ENCODE results near the gene HMX1. TPM values are rescaled to one million over a fixed set of nuclear protein-coding genes. Genes with fewer than 3 reads are reported as not detected.

HMX1 gene
- total RNA-seq, 4 donors from 2014 or later, result 0.84 TPM; not detected in 3

DNA sequence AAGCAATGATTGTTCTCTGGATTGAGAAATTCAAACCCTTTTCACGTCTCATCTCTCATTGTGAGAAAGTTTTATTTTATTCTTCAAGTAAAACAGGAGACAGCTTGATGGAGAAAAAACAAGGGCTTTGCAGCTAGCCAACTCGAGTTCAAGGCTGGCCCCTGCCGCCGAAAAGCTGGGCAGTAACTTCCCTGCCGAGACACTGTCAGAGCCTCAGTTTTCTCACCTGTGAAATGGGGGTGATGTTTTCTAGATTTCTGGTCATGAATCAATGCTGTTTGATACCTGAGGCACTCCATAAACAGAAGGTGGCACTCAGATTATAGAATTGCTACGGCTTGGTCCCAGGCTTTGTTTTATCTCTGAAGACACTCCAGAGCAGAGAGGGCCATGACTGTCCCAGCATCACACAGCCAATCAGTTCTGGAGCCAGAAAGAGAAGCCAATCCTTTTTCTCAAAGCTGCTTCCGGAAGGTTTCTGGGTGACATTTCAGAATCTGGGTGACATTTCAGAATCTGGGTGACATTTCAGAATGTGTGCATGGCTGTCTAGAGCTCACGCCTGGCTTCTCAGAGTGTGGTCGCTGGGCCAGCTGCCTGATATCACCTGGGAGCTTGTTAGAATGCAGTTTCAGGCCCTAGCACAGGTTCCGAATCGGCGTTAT, 33.2 kb downstream of the HMX1 start:
- no peak for TF ChIP-seq POLR2A (IDR thresholded peaks at IDR 0.05)
- TF ChIP-seq, protein P1, sequence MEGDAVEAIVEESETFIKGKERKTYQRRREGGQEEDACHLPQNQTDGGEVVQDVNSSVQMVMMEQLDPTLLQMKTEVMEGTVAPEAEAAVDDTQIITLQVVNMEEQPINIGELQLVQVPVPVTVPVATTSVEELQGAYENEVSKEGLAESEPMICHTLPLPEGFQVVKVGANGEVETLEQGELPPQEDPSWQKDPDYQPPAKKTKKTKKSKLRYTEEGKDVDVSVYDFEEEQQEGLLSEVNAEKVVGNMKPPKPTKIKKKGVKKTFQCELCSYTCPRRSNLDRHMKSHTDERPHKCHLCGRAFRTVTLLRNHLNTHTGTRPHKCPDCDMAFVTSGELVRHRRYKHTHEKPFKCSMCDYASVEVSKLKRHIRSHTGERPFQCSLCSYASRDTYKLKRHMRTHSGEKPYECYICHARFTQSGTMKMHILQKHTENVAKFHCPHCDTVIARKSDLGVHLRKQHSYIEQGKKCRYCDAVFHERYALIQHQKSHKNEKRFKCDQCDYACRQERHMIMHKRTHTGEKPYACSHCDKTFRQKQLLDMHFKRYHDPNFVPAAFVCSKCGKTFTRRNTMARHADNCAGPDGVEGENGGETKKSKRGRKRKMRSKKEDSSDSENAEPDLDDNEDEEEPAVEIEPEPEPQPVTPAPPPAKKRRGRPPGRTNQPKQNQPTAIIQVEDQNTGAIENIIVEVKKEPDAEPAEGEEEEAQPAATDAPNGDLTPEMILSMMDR (IDR thresholded peaks at IDR 0.05), result no peak
- intact Hi-C loops (cut with DNase I; ENCODE audit: low total_unique reads), result no loop called here
- 72 to 83% methylated on average over 12 of the region's 12 CpGs for WGBS, 2 donors
- H3K4me3 ChIP-seq (ENCODE audit: low read depth, poor library complexity, severe bottlenecking), result no peak overlapping the region
- DNase-seq (ENCODE audit: low spot score in 2 of 2), result peak in 1 of 2 donors; percentile 64

DNA sequence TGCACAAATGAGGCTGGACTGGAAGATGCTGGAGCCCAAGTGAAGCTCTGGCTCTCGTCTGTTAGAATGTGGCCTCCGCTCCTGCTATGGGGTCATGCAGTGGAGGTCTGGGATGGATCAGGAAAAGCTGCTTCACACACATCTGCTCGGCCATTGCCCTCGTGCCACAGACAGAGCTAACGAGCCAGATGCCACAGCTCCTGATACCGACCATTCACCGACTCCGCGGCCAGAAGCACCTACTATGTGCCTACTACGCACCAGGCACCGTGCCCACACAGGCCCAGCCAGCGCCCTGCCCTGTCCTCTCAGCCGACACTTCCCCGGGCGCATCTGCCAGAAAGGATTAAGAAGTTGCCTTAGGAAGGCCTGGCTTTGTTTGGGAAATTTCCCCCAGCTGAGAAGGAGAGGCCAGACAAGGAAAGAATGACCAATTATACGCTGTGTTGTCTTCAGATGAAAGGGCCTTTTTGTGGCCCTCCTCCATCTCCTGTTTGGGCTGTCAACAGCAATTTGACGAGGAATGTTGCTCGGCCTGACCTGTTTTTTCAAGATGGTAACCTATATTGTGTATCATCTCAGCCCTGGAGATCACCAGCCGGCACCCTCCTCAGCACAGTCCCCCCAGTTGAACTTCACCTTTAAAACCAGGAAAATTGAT, 34.3 kb downstream of the HMX1 start:
- TF ChIP-seq POLR2A (IDR thresholded peaks at IDR 0.05), result no peak
- TF ChIP-seq, protein P1 (IDR thresholded peaks at IDR 0.05), result no peak
- intact Hi-C loops (cut with DNase I; ENCODE audit: low total_unique reads), result no loop called here
- 49 to 57% methylated on average over 19 of the region's 19 CpGs for WGBS, 2 donors
- H3K4me3 ChIP-seq (ENCODE audit: low read depth, poor library complexity, severe bottlenecking), result no peak overlapping the region
- DNase-seq (ENCODE audit: low spot score in 2 of 2), result peak in 1 of 2 donors; percentile 73

DNA sequence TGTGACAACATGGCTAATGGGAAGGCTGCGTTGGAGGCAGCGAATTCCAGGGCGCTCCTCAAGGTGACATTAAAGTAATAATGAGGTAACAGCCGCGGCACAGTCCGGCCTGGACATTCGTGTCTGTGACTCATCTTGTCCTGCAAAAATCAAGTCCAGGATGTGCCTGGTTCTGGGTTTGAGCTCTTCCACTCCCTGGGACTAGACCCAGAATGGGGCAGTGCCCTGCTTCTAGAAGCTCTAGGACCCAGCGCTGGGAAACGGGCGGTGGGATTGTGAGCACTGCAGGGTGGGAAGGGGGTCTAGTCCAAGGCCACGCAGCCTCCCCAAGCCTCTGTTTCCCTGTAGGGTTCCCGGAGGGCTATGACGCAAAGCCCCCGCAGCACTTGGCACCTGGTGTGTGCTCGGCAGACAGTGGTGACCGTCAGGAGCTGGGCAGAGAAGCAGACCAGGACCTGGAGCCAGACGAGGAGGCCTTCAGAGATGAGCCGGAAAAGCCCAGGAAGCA, 34.9 kb downstream of the HMX1 start:
- 84 to 89% methylated on average over 15 to 18 of the region's 18 CpGs for WGBS, 2 donors
- H3K4me3 ChIP-seq (ENCODE audit: low read depth, poor library complexity, severe bottlenecking), result no peak overlapping the region
- intact Hi-C loops (cut with DNase I; ENCODE audit: low total_unique reads), result no loop called here
- TF ChIP-seq, protein P1 (IDR thresholded peaks at IDR 0.05), result no peak
- no peak for TF ChIP-seq POLR2A (IDR thresholded peaks at IDR 0.05)
- peak in 1 of 2 donors; percentile 68 for DNase-seq (ENCODE audit: low spot score in 2 of 2)

DNA sequence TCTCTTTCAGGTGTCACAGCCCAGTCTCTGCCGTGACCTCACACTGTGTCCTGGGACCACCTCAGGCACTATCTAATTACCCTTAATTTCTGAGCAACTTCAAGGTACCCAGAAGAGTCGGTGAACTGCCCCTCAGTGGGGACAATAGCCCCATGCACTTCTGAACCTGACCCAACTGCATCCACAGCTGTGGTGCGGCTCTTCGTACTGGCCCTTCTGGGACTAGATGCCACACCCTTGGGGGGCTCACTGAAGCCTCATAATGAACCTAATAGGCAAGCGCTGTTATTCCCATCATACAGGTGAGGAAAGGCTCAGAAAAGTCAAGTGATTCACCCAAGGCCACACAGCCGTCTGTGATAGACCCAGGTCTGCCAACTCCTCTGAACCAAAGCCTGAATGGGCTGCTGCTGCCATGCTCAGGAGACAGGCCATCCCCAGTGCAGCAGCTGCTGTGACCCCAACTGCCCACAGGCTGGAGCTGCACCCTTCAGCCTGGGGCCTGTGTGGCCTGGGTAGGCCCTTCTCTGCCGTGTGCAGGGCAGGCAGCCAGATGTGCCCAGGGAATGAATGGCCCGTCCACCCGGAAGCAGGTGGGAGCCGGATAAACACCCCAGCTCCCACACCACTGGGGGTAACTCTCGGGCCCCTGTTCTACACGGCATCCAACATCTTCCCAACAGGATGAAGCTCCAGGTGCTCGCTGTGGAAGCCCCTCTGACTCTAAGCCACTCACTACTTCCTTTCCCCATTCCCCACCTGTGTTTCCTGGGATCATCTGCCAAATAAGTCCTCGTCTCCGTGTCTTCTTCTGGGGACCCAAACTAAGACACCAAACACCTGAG, 35.9 kb downstream of the HMX1 start:
- TF ChIP-seq, protein P1 (IDR thresholded peaks at IDR 0.05), result no peak
- no peak for TF ChIP-seq POLR2A (IDR thresholded peaks at IDR 0.05)
- intact Hi-C loops (cut with DNase I; ENCODE audit: low total_unique reads), result no loop called here
- no peak overlapping the region for H3K4me3 ChIP-seq (ENCODE audit: low read depth, poor library complexity, severe bottlenecking)
- DNase-seq (ENCODE audit: low spot score in 2 of 2), result peak in 1 of 2 donors; percentile 62
- WGBS, 2 donors, result 79 to 81% methylated on average over 14 to 15 of the region's 15 CpGs

DNA sequence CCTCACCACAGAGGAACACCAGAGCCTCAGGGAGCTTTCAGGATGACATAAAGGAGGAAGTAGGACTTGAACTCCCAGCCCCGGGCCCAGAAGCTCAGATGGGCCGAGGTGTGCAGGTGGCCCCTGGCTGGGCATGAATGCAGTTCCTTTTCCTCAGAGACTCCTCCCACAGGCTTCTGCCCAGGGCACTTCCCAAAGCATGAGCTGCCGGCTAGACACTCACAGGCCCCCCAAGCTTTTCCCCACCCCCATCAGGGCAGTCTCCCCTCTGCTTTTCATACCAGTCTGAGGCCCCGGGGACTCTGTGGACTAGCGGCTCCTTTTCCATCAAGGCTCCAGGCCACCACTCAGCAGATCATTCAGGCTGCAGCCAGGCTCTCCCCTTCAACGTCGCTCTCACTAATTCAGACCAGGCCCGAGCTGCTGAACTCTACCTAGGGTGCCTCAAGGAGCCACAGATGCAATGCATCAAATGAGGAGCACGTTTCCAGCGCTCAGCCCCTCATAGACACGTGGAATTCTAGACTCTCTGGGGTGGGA, 36.9 kb downstream of the HMX1 start:
- TF ChIP-seq, protein P1 (IDR thresholded peaks at IDR 0.05), result no peak
- TF ChIP-seq POLR2A (IDR thresholded peaks at IDR 0.05), result no peak
- no peak overlapping the region for H3K4me3 ChIP-seq (ENCODE audit: low read depth, poor library complexity, severe bottlenecking)
- 43 to 48% methylated on average over 8 to 9 of the region's 11 CpGs for WGBS, 2 donors
- peak in 1 of 2 donors; percentile 48 for DNase-seq (ENCODE audit: low spot score in 2 of 2)
- intact Hi-C loops (cut with DNase I; ENCODE audit: low total_unique reads), result no loop called here
